Measurements from ENCODE around the gene IGF1R.
A peak's percentile ranks its signal among the peaks of the same experiment; 100 is the strongest.
"Not testable (repeated sequence)": the region's sequence is repeated elsewhere in the genome, so short reads cannot be mapped to it uniquely, and the experiment has no call there.

The IGF1R gene

GRCh38 chr15:98967916-98968315 is 319.6 kb downstream of the IGF1R start:
- DNase-seq = no peak

DNA sequence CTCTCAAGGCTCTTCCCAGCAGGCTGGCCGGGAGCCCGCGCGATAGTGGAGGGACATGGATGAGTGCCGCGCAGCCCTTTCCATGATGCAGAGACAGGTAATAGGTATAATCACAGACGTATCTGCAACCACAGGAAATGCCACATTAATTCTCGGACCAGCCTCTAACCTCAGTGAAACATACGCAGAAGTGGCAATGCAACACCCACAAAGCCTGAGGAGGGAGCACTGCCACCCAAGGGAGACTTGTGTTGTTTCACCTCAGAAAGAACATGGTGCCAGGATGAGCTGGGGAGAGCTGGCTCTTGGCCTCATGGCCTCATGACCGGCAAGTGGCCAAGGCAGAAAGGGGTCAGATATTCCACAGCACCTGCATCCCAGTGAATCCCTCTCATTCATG is 320.2 kb downstream of the IGF1R start:
- DNase-seq = no peak

GRCh38 chr15:98969126-98969735 is 320.9 kb downstream of the IGF1R start:
- no peak for DNase-seq

- DNase-seq = no peak
Observed at GRCh38 chr15:98970799-98971198, 322.5 kb downstream of the IGF1R start.

DNA sequence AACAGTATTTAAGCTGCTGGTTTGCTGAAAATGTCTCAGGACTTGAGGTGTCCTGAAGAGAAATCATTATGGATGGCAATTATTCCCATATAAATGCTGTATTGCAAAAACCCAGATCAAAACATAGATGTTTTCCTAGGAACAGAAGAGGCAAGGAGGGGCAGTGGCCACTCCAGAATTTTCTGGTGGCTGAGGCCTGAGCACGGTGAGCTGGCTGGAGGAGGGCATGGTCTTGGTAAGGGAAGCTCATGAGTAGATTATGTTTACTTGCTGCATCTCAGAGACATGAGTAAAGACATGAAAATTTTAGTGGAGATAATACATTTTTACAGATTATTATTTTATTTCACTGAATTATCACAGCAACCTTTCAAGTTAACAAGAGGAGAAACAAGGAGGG is 328.2 kb downstream of the IGF1R start:
- DNase-seq = no peak

DNA sequence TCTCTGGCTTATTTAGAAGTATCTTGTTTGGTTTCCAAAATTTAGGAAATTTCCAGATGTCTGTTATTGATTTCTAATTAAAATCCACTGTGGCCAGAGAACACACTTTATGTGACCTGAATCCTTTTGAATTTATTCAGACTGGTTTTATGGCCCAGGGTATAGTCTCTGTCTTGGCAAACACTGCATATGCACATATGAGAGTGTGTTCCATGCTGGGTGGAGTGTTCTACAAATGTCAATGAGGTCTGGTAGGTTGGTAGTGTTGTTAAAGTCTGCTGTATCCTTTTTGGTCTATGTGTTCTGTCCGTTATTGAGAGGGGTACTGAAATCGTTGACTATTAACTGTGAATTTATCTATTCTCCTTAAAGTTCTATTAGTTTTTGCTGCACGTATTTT is 329.1 kb downstream of the IGF1R start:
- DNase-seq = no peak

- no peak for DNase-seq
Observed at GRCh38 chr15:98978153-98978552, 329.8 kb downstream of the IGF1R start.

DNA sequence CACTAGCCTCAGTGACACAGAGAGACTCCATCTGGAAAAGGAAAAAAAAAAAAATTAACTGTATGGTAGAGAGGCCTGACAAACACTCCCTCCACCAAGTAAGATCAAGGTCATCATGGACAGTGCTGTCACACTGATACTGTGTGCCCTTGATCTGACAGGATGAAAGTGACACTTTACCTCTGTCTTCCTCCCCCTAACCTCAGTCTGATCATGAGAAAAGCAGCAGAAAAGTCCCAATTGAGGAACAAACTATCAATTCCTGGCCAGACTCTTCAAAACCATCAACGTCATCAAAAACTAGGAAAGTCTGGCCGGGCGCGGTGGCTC is 332.5 kb downstream of the IGF1R start:
- no peak for DNase-seq

DNA sequence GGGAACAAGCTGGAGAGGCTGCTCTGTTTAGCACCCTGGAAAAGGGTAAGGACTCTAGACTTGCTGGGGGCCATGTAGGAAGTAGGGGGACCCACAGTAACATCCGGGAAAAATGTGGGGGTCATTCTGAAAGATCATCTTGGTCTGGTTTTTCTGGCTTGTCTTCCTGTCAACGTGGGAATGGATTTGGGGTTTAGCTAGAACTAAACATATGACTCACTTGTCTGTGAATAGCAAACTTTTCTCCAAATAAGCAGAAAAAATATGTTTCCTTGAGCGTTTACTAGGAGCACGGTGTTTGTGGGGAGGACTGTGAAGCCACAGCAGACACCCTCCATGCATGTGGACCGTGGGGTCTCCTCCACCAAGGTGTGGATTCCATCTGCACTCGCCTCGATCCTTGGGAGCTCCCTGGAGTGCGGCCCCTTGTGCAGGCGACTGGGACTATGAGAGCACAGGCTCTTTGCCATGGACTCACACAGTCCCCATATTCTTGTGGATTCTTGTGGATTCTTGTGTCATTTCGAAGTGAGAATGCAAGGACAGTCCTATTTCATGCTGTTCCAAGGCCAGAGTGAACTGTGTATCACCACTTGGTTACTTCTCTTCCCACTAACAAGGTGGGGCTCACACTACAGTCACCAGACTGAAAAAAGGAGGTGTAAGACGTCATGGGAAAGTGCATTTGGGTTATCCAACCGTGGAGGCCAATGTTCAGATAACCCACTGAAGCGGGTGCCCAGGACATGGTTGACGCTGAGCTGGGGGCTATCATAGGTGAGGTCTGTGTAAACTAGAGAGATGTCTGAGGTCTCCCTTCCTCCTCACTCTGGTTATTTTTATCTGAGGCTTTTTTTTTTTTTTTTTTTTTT is 333.7 kb downstream of the IGF1R start:
- DNase-seq = no peak

DNA sequence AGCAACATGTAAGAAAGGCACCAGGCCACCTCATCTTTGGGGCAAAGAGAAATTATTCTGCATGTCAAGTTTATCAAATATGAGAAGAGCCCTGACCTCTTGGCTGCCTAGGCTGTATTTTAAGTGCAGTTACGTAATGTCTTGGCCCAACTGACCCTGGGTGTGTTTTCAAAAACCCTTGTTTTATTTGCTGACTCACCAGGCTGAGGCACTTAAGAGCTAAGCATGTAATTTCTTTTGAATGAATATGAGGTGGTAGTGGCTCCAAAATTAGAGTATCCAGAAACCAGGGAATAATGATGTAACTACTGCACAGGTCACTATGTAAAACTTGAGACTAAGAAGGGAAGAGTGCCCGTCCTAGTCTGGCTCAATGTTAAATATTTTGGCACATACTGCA is 335.0 kb downstream of the IGF1R start:
- peak; percentile 66 for DNase-seq

- DNase-seq = no peak
Observed at GRCh38 chr15:98986281-98986680, 337.9 kb downstream of the IGF1R start.

DNA sequence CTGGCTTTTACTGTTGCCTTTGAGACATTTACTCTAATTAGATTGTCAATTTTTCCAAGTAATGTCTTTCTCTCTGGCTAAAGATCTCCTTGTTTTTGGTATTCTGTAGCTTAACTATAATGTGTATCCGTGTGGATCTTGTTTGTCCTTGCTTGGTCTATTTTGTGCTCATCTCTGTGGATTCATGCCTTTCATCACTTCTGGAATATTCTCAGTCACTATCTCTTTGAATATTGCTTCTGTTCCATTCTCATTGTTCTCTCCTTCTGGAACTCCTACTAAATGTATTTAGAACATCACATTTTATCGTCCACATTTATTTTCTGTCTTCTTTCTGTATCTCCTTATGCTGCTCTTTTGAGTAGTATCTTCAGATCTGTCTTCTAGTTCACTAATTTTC is 346.6 kb downstream of the IGF1R start:
- no peak for DNase-seq

DNA sequence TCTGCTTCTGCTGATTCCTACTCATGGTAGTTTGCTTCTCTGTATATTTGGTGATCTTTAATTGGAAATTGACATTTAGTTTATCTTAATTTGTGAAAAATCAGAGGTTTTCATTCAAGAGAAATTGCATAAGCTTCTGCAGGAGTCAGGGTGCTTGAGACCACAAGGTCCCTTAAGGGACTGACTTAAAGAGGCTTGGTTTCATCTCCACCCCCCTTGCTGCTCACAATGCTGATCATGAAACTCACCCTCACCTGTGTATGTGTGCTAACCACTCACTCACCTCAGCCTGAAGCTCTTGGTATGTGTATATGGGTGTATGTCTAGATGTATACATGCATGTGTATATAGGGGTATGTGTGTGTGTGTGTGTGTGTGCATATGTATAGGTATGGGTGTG is 347.8 kb downstream of the IGF1R start:
- no peak for DNase-seq

GRCh38 chr15:98996624-98997023 is 348.3 kb downstream of the IGF1R start:
- no peak for DNase-seq

GRCh38 chr15:98997312-98997711 is 349.0 kb downstream of the IGF1R start:
- no peak for DNase-seq

DNA sequence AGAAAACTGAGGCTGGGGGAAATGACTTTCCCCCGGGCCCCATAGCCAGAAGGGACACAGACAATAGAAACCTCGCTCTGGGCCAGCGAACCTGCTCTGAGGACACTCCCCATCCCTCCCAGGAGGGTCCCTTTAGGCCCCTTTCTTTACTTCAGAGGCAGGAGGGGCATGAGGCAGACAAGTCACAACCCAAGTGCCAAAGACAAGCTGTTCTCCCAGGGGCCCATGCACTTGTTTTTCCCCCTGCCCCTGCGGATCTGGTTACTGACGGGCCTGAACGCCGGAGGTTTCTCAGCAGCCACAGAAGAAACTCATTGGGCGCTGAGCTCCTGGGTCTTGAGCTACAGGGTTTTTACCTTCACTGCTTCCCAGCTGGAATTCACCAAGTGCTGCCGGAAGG is 349.4 kb downstream of the IGF1R start:
- no peak for DNase-seq

GRCh38 chr15:98998279-98998678 is 349.9 kb downstream of the IGF1R start:
- no peak for DNase-seq

DNA sequence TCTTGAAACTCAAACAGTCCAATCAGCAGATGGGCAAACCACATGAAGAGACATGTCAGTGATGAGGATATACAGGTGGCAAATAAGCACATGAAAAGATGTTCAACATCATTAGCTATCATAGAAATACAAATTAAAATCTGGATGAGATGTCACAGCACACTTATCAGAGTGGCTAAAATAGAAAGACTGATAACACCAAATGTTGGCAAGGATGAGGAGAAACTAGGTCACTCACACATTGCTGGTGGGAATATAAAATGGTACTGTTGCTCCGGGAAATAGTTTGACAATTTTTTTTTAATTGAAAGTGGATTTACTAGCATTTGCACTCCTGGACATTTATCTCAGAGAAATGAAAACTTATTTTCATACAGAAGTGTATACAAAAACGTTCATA is 350.9 kb downstream of the IGF1R start:
- DNase-seq = no peak

DNA sequence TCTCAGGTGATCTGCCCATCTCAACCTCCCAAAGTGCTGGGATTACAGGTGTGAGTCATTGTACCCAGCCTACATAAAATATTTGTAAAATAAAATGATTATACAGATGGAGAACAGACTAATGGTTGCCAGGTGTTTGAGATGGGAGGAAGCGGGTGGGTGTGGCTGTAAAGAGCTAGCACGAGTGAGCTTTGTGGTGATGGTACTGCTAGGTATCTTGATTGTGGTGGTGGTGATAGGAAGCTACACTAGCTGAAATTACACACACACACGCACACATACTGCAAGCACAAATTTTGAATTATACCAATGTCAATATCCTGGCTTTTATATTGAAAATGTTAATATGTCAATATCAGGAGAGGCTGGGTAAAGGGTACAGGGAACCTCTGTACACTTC is 353.9 kb downstream of the IGF1R start:
- DNase-seq = no peak

GRCh38 chr15:99003317-99003716 is 355.0 kb downstream of the IGF1R start:
- peak; percentile 20 for DNase-seq

DNA sequence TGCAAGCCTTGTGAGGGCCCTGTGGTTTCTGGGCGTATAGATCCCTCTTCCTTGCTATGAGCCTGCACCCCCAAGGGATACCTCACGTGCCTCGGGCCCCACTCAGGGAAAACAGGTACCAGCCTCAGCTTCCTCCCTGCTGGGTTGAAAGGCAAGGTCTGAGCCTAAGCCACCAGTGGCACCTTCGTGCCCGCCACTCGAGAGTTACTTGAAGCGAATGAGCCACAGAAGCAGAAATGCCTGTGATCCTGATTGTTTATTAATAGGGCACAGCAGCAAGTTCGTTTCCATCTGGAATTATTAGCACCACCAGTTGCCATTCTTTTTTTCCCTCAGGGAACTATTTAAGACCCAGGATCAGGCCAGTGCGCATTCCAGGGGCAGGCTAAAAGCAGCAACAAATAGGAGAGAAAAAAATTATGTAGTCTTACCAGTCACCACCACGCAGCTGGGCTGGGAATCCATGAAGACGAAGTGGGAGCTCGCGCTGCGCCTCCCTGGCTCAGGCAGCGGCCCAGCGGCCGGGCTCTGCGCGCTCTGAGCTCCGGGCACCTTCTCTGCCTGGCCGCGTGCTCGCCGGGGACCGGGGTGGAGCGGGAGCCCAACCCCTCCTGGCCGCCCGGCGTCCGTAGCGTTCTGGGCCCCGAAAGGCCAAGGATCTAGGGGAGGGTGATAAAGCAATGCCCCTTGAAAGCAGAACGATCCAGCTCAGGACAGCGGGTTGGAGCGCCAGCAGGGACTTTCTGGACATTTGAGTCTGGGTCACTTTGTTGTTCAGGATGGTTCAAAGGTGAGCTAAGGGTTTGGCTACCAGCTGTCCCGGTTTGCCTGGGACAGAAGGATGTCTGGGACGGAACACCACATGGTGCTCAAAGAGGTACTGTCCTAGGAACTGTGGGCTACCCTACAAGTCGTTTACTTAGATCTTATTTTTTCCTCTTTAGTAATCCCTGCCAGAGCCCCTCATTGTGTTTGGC is 356.9 kb downstream of the IGF1R start:
- not testable (repeated sequence) for DNase-seq

DNA sequence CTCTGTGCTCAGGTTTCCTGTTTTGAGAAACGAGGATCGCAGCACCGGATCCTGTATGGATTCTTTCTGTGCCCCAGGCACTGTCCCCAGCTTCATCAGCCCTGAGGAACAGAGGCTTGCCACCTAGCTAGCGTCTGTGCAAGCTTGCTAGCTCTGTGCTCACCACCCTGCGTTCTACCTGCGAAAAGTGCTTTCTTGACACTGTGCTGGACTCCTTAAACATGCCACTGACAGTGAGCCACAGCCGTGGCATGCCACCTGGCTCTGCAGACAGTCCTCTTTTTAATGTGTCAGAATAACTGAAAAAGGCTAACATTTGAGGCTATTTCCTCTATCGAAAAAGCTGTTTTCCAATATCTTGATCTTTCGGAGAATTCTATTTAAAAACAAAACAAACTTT is 357.8 kb downstream of the IGF1R start:
- DNase-seq = no peak

DNA sequence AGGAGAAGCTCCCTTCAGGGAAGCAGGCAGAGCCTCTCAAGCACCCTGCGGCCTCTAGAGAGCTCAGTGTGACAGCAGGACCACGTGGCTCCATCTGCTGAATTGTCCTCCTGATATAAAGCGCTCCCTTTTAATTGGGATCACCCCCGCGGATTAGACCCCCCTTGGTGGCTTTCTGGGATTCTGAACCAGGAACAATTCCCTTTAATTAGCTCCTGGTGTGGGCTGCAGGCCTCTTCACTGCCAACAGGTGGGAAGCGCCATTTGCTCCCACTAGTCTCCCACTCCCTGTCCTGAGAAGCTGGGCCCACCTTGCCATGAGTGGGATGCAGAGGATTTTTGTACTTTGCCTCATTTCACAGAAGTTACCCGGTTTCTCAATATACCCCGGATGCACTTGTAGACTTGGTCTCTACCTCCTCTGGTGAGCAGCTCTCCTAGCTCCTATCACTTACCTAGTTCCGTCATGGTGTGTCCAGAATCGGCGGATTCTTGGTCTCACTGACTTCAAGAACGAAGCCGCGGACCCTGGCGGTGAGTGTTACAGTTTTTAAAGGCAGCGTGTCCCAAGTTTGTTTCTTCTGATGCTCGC is 358.7 kb downstream of the IGF1R start:
- no peak for DNase-seq
